CD14-positive monocyte (primary cell): Measurements from ENCODE around the gene MGARP. TPM values are rescaled to one million over a fixed set of nuclear protein-coding genes. Genes with fewer than 3 reads are reported as not detected.
"Not testable (repeated sequence)": the region's sequence is repeated elsewhere in the genome, so short reads cannot be mapped to it uniquely, and the experiment has no call there.

Experiments
- DNase-seq, 3 donors: peaks; one replicate each; pipeline ENCODE4 v3.0.0-alpha.2; 2011 to 2022
- H2AFZ ChIP-seq: 2 replicates; pipeline ENCODE4 v1.6.0; 2012; ENCODE audit warnings: mild to moderate bottlenecking, low read depth, low read length, inconsistent platforms; ENCODE audit not compliant: insufficient read depth, poor library complexity, severe bottlenecking
- H3K27ac ChIP-seq, 2 donors: 1 replicate in 1 of 2; 2 replicates in 1 of 2; pipeline ENCODE4 v1.5.1; 2012 to 2013; ENCODE audit warnings: low read length in 2 of 2, control low read depth in 1 of 2, inconsistent platforms in 1 of 2, low read depth in 1 of 2, mild to moderate bottlenecking in 1 of 2
- H3K27me3 ChIP-seq, 2 donors: one replicate each; pipeline versions ENCODE4 v1.6.0 to v1.6.1; 2011 to 2013; ENCODE audit warnings: low read length in 2 of 2; ENCODE audit not compliant: control insufficient read depth in 2 of 2, insufficient read depth in 2 of 2
- H3K36me3 ChIP-seq, 2 donors: replicated peaks in 1 of 2; 1 replicate in 1 of 2; 2 replicates in 1 of 2; pipeline versions ENCODE4 v1.5.1 to v1.6.1; 2012 to 2013; ENCODE audit warnings: low read length in 2 of 2, control low read depth in 1 of 2, inconsistent platforms in 1 of 2, mild to moderate bottlenecking in 1 of 2; ENCODE audit not compliant: insufficient read depth in 2 of 2, control insufficient read depth in 1 of 2
- H3K4me1 ChIP-seq, 2 donors: 1 replicate in 1 of 2; 2 replicates in 1 of 2; pipeline versions ENCODE4 v1.5.1 to v1.6.1; 2012 to 2013; ENCODE audit warnings: low read length in 2 of 2, control low read depth in 1 of 2, inconsistent platforms in 1 of 2, mild to moderate bottlenecking in 1 of 2, moderate library complexity in 1 of 2; ENCODE audit not compliant: insufficient read depth in 2 of 2, control insufficient read depth in 1 of 2
- H3K4me2 ChIP-seq: replicated peaks from 2 replicates; pipeline ENCODE3; 2012; ENCODE audit warnings: low read length, moderate library complexity, mild to moderate bottlenecking; ENCODE audit not compliant: poor library complexity, severe bottlenecking; ENCODE audit errors: extremely low read depth
- H3K4me3 ChIP-seq, 3 experiments: fragments of 200-600 bp in 1 of 3; sonication (generic) in 1 of 3; replicated peaks in 1 of 3; 1 replicate in 2 of 3; 2 replicates in 1 of 3; pipeline ENCODE4 v1.5.1; 2011 to 2013; ENCODE audit warnings: low read length in 3 of 3, mild to moderate bottlenecking in 3 of 3, control low read depth in 2 of 3, low read depth in 2 of 3, inconsistent platforms in 1 of 3, moderate library complexity in 1 of 3
- H3K79me2 ChIP-seq: 2 replicates; pipeline ENCODE4 v1.6.0; 2012; ENCODE audit warnings: mild to moderate bottlenecking, control low read depth, inconsistent platforms, low read length, moderate library complexity; ENCODE audit not compliant: insufficient read depth
- H3K9ac ChIP-seq: 2 replicates; pipeline ENCODE4 v1.6.0; 2017; ENCODE audit warnings: low read length, mild to moderate bottlenecking; ENCODE audit not compliant: insufficient read depth, poor library complexity, severe bottlenecking
- H3K9me3 ChIP-seq, 2 donors: replicated peaks in 1 of 2; 1 replicate in 1 of 2; 2 replicates in 1 of 2; pipeline versions ENCODE4 v1.5.1 to v1.6.1; 2012 to 2013; ENCODE audit warnings: low read length in 2 of 2, control low read depth in 1 of 2; ENCODE audit not compliant: control insufficient read depth in 1 of 2, insufficient read depth in 1 of 2
- H4K20me1 ChIP-seq: 2 replicates; pipeline ENCODE4 v1.6.0; 2012; ENCODE audit warnings: mild to moderate bottlenecking, low read length, control low read depth, moderate library complexity; ENCODE audit not compliant: insufficient read depth
- H3K27ac Mint-ChIP-seq, 7 donors: one replicate each; pipeline ENCODE4 v1.8.0; 2020; ENCODE audit warnings: mild to moderate bottlenecking in 7 of 7, mixed read lengths in 7 of 7, moderate library complexity in 6 of 7, inconsistent platforms in 2 of 7
- H3K27me3 Mint-ChIP-seq, 3 donors: one replicate each; pipeline ENCODE4 v1.8.0; 2021 to 2022; ENCODE audit warnings: low read depth in 3 of 3, mild to moderate bottlenecking in 3 of 3, mixed read lengths in 3 of 3, moderate library complexity in 3 of 3, inconsistent platforms in 1 of 3
- H3K36me3 Mint-ChIP-seq, 2 donors: one replicate each; pipeline ENCODE4 v1.8.0; 2020; ENCODE audit warnings: mixed read lengths in 2 of 2, inconsistent platforms in 1 of 2, mild to moderate bottlenecking in 1 of 2
- H3K4me1 Mint-ChIP-seq: one replicate; pipeline ENCODE4 v1.8.0; 2020; ENCODE audit warnings: mild to moderate bottlenecking, mixed read lengths
- H3K4me3 Mint-ChIP-seq, 2 donors: one replicate each; pipeline ENCODE4 v1.8.0; 2020; ENCODE audit warnings: mild to moderate bottlenecking in 2 of 2, mixed read lengths in 2 of 2, moderate library complexity in 1 of 2
- H3K9me3 Mint-ChIP-seq, 7 donors: one replicate each; pipeline ENCODE4 v1.8.0; 2020 to 2022; ENCODE audit warnings: mixed read lengths in 7 of 7, mild to moderate bottlenecking in 6 of 7, moderate library complexity in 6 of 7, inconsistent platforms in 2 of 7
- WGBS: methylation state at CpG from one replicate; pipeline ENCODE4 v1.1.5; 2013; ENCODE audit warnings: missing lambda C conversion rate; ENCODE audit not compliant: insufficient coverage; 5-methylcytosine and 5-hydroxymethylcytosine counted together
- intact Hi-C, 2 donors: fragments of 100-400 bp; cut with micrococcal nuclease; formaldehyde crosslinking; loops; one replicate each; pipeline versions ENCODE4 v1.15.0 to v1.15.1; 2023
- polyA plus RNA-seq, 3 donors: library from polyadenylated mRNA; depleted of rRNA in 1 of 3; unstranded in 2 of 3; stranded (reverse) in 1 of 3; fragments of 300-500 nt in 2 of 3; fragments of >200 nt in 1 of 3; fragmentation: Illumina TruSeq in 2 of 3; gene quantifications; 1 replicate in 2 of 3; 2 replicates in 1 of 3; pipeline ENCODE4 v1.2.3, GENCODE V29; 2012 to 2021
- TF ChIP-seq, protein P1 (sequence below): fragments of 200-600 bp; IDR thresholded peaks from one replicate; pipeline ENCODE4 v1.8.0; 2022; ENCODE audit warnings: antibody characterized with exemption, mild to moderate bottlenecking

Gene MGARP
- polyA plus RNA-seq, 3 donors = 0.19 TPM; not detected in 2

DNA sequence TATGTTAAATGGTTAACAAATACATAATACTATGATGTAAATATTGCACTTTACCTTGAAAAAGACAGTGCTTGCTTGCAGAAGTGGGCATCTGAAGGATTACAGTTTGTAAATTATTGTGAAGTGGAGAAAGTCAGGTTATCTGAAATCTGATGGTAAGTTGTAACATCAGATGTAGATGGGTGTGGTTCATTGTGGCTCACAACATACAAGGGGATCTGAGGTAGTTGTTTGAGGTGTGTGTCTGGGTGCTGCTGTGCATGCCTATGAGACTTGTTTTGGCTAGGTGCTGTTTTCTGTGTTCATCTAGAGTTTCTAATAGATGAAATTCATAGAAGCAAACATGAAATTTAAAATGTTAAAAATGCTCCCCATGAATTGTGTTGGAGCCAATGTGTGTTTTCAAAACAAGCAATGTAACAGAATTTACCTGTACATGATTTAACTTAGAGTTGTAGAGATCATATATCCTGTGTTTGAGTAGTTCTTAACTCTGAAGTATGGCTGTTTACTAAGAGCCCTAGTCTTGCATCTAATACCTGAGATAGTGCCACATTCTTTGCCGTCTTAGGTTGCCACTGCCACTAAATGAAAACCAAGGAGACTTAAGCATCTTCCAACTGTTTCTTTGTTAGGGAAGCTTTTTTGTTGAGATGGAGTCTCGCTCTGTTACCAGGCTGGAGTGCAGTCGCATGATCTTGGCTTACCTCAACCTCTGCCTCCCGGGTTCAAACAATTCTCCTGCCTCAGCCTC, 34.2 kb upstream of the MGARP start:
- H3K4me3 ChIP-seq = no peak overlapping the region
- intact Hi-C loops = no loop called here
- H3K27ac Mint-ChIP-seq = peak overlapping the region in 3 of 7 donors; percentile 21 to 82 (median 21)

DNA sequence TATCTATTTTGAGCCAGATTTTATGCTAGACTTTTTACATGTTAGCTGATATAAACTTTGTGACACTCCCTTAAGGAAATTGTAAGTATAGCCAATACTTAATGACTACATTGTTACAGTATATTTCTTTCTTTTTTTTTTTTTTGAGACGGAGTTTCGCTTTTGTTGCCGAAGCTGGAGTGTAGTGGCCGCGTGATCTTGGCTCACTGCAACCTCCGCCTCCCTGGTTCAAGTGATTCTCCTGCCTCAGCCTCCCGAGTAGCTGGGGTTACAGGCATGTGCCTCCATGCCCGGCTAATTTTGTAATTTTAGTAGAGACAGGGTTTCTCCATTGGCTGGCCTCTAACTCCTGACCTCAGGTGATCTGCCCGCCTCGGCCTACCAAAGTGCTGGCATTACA, 33.4 kb upstream of the MGARP start:
- H3K27ac Mint-ChIP-seq = peak overlapping the region in 5 of 7 donors; percentile 44 to 78 (median 57)
- intact Hi-C loops, H3K9me3 Mint-ChIP-seq, H3K27me3 Mint-ChIP-seq, H3K4me3 Mint-ChIP-seq, H2AFZ ChIP-seq, H3K9ac ChIP-seq, H3K9me3 ChIP-seq, H3K36me3 ChIP-seq, DNase-seq, H3K27me3 ChIP-seq: not testable (repeated sequence)
- Histone ChIP-seq H4K20me1 (peaks cover 74% of the 10 kb centered on the region), H3K4me3 (peak overlapping the region in 1 of 3 experiments; percentile 8), H3K4me1 (peaks cover 18 to 20% of the 10 kb centered on the region in 2 donors), H3K27ac (peak overlapping the region; percentile 2 to 52), H3K79me2 (peaks cover 100% of the 10 kb centered on the region), H3K4me2 (peak overlapping the region; percentile 20)
- no CpG with 5 or more reads among the region's 10 CpGs for WGBS
- peaks cover 0 to 14% of the 10 kb centered on the region in 2 donors for H3K36me3 Mint-ChIP-seq
- H3K4me1 Mint-ChIP-seq = peaks cover 49% of the 10 kb centered on the region

More for the DNA sequence above, 34.2 kb upstream of the MGARP start:
- Histone ChIP-seq H2AFZ (no peak overlapping the region), H3K36me3 (no peaks in the 10 kb centered on the region), H3K9ac (no peak overlapping the region), H3K27ac (peak overlapping the region in 1 of 2 donors; percentile 52), H3K79me2 (peaks cover 100% of the 10 kb centered on the region), H3K27me3 (no peaks in the 10 kb centered on the region), H3K4me1 (peaks cover 18 to 20% of the 10 kb centered on the region in 2 donors), H4K20me1 (peaks cover 81% of the 10 kb centered on the region), H3K4me2 (no peak overlapping the region), H3K9me3 (no peaks in the 10 kb centered on the region)
- no peak overlapping the region for H3K4me3 Mint-ChIP-seq
- no peaks in the 10 kb centered on the region for H3K27me3 Mint-ChIP-seq
- no peak for DNase-seq
- TF ChIP-seq, protein P1, sequence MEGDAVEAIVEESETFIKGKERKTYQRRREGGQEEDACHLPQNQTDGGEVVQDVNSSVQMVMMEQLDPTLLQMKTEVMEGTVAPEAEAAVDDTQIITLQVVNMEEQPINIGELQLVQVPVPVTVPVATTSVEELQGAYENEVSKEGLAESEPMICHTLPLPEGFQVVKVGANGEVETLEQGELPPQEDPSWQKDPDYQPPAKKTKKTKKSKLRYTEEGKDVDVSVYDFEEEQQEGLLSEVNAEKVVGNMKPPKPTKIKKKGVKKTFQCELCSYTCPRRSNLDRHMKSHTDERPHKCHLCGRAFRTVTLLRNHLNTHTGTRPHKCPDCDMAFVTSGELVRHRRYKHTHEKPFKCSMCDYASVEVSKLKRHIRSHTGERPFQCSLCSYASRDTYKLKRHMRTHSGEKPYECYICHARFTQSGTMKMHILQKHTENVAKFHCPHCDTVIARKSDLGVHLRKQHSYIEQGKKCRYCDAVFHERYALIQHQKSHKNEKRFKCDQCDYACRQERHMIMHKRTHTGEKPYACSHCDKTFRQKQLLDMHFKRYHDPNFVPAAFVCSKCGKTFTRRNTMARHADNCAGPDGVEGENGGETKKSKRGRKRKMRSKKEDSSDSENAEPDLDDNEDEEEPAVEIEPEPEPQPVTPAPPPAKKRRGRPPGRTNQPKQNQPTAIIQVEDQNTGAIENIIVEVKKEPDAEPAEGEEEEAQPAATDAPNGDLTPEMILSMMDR = no peak
- no peaks in the 10 kb centered on the region for H3K9me3 Mint-ChIP-seq
- peaks cover 0 to 12% of the 10 kb centered on the region in 2 donors for H3K36me3 Mint-ChIP-seq
- 96% methylated on average over 3 of the region's 4 CpGs for WGBS
- peaks cover 49% of the 10 kb centered on the region for H3K4me1 Mint-ChIP-seq
